HG03095 (cell line): ENCODE data around the gene RASSF7.

Experiments used
- ATAC-seq: cut with Tn5 transposase; IDR thresholded peaks from one replicate; pipeline ENCODE4 v1.9.1; 2021; ENCODE audit warnings: moderate library complexity; ENCODE audit not compliant: unreplicated experiment

Gene RASSF7

GRCh38 chr11:579830-580601 is 19.2 kb downstream of the RASSF7 start:
- ATAC-seq: no peak

GRCh38 chr11:581342-581741 is 20.6 kb downstream of the RASSF7 start:
- ATAC-seq: no peak

- no peak for ATAC-seq
Observed at GRCh38 chr11:581752-582151, 21.0 kb downstream of the RASSF7 start.

- ATAC-seq: no peak
Observed at GRCh38 chr11:584287-584686, 23.5 kb downstream of the RASSF7 start.

- ATAC-seq: no peak
Observed at GRCh38 chr11:586376-587316, 25.9 kb downstream of the RASSF7 start.

GRCh38 chr11:587546-587945 is 26.8 kb downstream of the RASSF7 start:
- no peak for ATAC-seq

- no peak for ATAC-seq
Observed at GRCh38 chr11:587978-588380, 27.2 kb downstream of the RASSF7 start.

GRCh38 chr11:589798-590197 is 29.0 kb downstream of the RASSF7 start:
- ATAC-seq: no peak

- no peak for ATAC-seq
Observed at GRCh38 chr11:590997-591396, 30.2 kb downstream of the RASSF7 start.

- no peak for ATAC-seq
Observed at GRCh38 chr11:592501-592900, 31.7 kb downstream of the RASSF7 start.

- ATAC-seq: no peak
Observed at GRCh38 chr11:592918-593317, 32.1 kb downstream of the RASSF7 start.

- no peak for ATAC-seq
Observed at GRCh38 chr11:593347-593746, 32.6 kb downstream of the RASSF7 start.

- ATAC-seq: no peak
Observed at GRCh38 chr11:595400-595799, 34.6 kb downstream of the RASSF7 start.

- no peak for ATAC-seq
Observed at GRCh38 chr11:596374-596773, 35.6 kb downstream of the RASSF7 start.

GRCh38 chr11:597166-597725 is 36.5 kb downstream of the RASSF7 start:
- ATAC-seq: no peak

GRCh38 chr11:598005-598680 is 37.4 kb downstream of the RASSF7 start:
- ATAC-seq: no peak

- ATAC-seq: no peak
Observed at GRCh38 chr11:601573-602245, 40.9 kb downstream of the RASSF7 start.

- no peak for ATAC-seq
Observed at GRCh38 chr11:603154-603553, 42.4 kb downstream of the RASSF7 start.

GRCh38 chr11:605286-606129 is 44.7 kb downstream of the RASSF7 start:
- ATAC-seq: no peak

GRCh38 chr11:606245-606644 is 45.5 kb downstream of the RASSF7 start:
- ATAC-seq: no peak
